ENCODE data around the gene GEMIN5. TPM values are rescaled to one million over a fixed set of nuclear protein-coding genes. Genes with fewer than 3 reads are reported as not detected.

Gene GEMIN5
- total and polyA plus RNA-seq, 2 of the 13 experiments (the other 11 are each of a cell fraction or from before 2014, with no cell fraction given), result 6.6 to 28.6 TPM

DNA sequence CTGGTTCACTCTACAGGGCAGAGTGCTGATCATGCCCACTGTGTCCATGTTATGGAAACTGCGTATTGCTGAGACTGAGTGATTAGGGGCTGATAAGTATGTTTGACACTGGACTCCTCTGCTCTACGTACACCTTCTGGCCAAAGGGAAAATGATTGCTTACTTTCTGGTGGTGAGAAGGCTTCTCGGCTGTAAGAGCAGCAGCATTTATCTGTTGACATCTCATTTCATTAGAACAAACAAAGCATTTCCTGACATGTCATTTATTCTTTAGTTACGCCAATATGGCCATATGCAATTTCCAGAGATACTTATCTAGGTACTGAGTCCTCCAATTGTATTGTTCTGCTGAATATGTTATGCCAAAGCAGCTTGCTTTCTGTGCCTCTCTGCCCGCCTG lies 93.2 kb downstream of the GEMIN5 start (continued):
- TF ChIP-seq ZZZ3 (CRISPR knock-in tag; IDR thresholded peaks at IDR 0.05; ENCODE audit: borderline replicate concordance) (no peak), TARDBP (CRISPR knock-in tag; IDR thresholded peaks at IDR 0.05) (no peak), NR2F1 (CRISPR knock-in tag; IDR thresholded peaks at IDR 0.05) (no peak), ZFAT (CRISPR knock-in tag; conservative IDR thresholded peaks at IDR 0.05) (no peak), ZNF367 (CRISPR knock-in tag; IDR thresholded peaks at IDR 0.05; ENCODE audit: borderline replicate concordance) (no peak), ZNF543 (CRISPR knock-in tag; IDR thresholded peaks at IDR 0.05) (no peak), ZNF670 (CRISPR knock-in tag; IDR thresholded peaks at IDR 0.05; ENCODE audit: borderline replicate concordance) (no peak), CCDC6 (CRISPR knock-in tag; IDR thresholded peaks at IDR 0.05) (no peak), SP4 (CRISPR knock-in tag; IDR thresholded peaks at IDR 0.05) (0 out of 2 replicates have a peak, but pooled peaks have one; percentile 38), ZNF629 (CRISPR knock-in tag; conservative IDR thresholded peaks at IDR 0.05) (no peak), GATA4 (IDR thresholded peaks at IDR 0.05; ENCODE audit: borderline replicate concordance, low read depth) (peak; percentile 52; the same call in 1 of the 2 replicates), NR2F6 (IDR thresholded peaks at IDR 0.05) (no peak), NR2F6 (CRISPR knock-in tag; IDR thresholded peaks at IDR 0.05) (no peak), ZSCAN20 (CRISPR knock-in tag; IDR thresholded peaks at IDR 0.05; ENCODE audit: borderline replicate concordance) (no peak), ZNF451 (CRISPR knock-in tag; IDR thresholded peaks at IDR 0.05) (no peak), IKZF1 (IDR thresholded peaks at IDR 0.05) (no peak), ZBTB8A (CRISPR knock-in tag; IDR thresholded peaks at IDR 0.05; ENCODE audit: borderline replicate concordance, low read depth) (no peak), MTA1 (CRISPR knock-in tag; IDR thresholded peaks at IDR 0.05; ENCODE audit: borderline replicate concordance) (no peak), BRCA1 (CRISPR knock-in tag; IDR thresholded peaks at IDR 0.05) (no peak), ZFP36L1 (CRISPR knock-in tag; IDR thresholded peaks at IDR 0.05) (no peak), KDM2A (CRISPR knock-in tag; IDR thresholded peaks at IDR 0.05; ENCODE audit: borderline replicate concordance, low read depth) (no peak), MIXL1 (CRISPR knock-in tag; IDR thresholded peaks at IDR 0.05) (peak; percentile 72; the same call in 1 of the 2 replicates), PPARG (CRISPR knock-in tag; conservative IDR thresholded peaks at IDR 0.05) (peak; percentile 49; the same call in 1 of the 2 replicates)
- TF ChIP-seq, protein P1, sequence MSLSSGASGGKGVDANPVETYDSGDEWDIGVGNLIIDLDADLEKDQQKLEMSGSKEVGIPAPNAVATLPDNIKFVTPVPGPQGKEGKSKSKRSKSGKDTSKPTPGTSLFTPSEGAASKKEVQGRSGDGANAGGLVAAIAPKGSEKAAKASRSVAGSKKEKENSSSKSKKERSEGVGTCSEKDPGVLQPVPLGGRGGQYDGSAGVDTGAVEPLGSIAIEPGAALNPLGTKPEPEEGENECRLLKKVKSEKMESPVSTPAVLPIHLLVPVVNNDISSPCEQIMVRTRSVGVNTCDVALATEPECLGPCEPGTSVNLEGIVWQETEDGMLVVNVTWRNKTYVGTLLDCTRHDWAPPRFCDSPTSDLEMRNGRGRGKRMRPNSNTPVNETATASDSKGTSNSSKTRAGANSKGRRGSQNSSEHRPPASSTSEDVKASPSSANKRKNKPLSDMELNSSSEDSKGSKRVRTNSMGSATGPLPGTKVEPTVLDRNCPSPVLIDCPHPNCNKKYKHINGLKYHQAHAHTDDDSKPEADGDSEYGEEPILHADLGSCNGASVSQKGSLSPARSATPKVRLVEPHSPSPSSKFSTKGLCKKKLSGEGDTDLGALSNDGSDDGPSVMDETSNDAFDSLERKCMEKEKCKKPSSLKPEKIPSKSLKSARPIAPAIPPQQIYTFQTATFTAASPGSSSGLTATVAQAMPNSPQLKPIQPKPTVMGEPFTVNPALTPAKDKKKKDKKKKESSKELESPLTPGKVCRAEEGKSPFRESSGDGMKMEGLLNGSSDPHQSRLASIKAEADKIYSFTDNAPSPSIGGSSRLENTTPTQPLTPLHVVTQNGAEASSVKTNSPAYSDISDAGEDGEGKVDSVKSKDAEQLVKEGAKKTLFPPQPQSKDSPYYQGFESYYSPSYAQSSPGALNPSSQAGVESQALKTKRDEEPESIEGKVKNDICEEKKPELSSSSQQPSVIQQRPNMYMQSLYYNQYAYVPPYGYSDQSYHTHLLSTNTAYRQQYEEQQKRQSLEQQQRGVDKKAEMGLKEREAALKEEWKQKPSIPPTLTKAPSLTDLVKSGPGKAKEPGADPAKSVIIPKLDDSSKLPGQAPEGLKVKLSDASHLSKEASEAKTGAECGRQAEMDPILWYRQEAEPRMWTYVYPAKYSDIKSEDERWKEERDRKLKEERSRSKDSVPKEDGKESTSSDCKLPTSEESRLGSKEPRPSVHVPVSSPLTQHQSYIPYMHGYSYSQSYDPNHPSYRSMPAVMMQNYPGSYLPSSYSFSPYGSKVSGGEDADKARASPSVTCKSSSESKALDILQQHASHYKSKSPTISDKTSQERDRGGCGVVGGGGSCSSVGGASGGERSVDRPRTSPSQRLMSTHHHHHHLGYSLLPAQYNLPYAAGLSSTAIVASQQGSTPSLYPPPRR (CRISPR knock-in tag; IDR thresholded peaks at IDR 0.05; ENCODE audit: borderline replicate concordance), result peak; percentile 70; the same call in 1 of the 2 replicates
- TF ChIP-seq, protein P2, sequence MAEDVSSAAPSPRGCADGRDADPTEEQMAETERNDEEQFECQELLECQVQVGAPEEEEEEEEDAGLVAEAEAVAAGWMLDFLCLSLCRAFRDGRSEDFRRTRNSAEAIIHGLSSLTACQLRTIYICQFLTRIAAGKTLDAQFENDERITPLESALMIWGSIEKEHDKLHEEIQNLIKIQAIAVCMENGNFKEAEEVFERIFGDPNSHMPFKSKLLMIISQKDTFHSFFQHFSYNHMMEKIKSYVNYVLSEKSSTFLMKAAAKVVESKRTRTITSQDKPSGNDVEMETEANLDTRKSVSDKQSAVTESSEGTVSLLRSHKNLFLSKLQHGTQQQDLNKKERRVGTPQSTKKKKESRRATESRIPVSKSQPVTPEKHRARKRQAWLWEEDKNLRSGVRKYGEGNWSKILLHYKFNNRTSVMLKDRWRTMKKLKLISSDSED (CRISPR knock-in tag; IDR thresholded peaks at IDR 0.05), result no peak
- TF ChIP-seq, protein P3, sequence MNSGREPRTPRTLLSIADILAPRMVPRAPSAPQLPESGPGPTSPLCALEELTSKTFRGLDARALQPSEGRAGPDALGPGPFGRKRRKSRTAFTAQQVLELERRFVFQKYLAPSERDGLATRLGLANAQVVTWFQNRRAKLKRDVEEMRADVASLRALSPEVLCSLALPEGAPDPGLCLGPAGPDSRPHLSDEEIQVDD (CRISPR knock-in tag; IDR thresholded peaks at IDR 0.05; ENCODE audit: borderline replicate concordance), result no peak
- TF ChIP-seq, protein P4, sequence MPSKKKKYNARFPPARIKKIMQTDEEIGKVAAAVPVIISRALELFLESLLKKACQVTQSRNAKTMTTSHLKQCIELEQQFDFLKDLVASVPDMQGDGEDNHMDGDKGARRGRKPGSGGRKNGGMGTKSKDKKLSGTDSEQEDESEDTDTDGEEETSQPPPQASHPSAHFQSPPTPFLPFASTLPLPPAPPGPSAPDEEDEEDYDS (CRISPR knock-in tag; IDR thresholded peaks at IDR 0.05), result no peak

Data from HepG2 (cell line).